ENCODE results near the gene ZFYVE16.
A peak's percentile ranks its signal among the peaks of the same experiment; 100 is the strongest.
"Not testable (repeated sequence)": the region's sequence is repeated elsewhere in the genome, so short reads cannot be mapped to it uniquely, and the experiment has no call there.

Gene ZFYVE16

DNA sequence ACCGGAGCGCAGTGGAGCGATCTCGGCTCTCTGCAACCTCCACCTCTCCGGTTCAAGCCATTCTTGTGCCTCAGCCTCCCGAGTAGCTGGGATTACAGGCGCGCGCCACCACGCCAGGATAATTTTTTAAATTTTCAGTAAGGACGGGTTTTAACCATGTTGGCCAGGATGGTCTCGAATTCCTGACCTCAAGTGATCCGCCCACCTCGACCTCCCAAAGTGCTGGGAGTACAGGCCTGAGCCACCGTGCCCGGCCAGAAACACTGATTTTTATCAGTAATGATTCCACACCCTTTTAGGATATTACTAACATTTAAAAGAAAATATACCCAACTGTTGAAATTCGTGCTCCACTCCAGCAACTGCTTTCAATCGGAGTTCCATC lies 79.6 kb downstream of the ZFYVE16 start:
- no peak for DNase-seq (ENCODE audit: low read depth in 1 of 2, low spot score in 1 of 2)

DNA sequence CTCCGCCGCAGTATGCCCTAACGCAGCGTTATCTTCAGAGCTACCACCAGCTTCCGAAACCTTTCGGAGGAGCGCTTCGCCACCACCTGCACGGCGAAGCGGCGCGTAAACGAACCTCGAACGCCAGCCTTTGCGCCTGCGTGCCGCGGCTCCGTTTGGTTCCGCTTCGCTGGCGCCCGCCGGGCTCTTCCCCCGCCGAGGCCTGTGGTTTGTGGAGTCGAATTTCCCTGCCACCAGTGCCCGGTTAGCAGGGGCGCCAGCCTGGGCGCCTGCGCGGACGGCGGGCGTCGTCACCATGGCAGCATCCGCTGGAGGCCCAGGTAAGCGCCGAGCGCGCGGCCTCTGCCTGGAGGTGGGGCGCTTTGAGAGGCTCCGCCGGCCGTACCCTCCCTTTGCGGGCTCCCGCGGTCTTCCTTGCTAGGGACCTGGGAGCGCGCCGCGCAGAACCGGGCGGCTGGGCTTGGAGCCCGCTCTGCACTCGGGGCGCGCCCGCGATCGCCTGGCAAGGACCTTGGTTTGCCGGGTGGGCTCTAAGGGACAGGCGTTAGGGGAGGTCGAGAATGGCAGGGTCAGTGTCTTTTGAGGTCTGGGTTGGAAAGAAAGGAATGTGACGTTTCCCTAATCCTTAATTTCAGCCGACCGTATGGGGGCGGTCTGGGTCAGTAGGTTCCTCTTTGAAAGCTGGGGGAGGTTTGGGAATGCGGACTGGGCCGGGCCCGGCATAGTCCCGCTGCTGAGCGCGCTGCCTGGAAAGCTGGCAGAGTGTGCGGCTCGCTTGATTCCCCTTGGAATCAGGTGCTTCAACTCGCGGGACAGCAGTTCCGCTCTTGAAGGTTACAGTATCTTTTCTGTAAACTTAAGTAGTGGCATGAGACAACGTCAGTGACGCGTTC lies 80.2 kb downstream of the ZFYVE16 start, which contains the start of gene FAM151B:
Gene FAM151B (plus strand): TSS at position 272 of the 893 bp plus-strand sequence. CDS start 24 bp downstream, at position 296.
- DNase-seq (ENCODE audit: low read depth in 1 of 2, low spot score in 1 of 2) = peak; percentile 49 to 69

DNA sequence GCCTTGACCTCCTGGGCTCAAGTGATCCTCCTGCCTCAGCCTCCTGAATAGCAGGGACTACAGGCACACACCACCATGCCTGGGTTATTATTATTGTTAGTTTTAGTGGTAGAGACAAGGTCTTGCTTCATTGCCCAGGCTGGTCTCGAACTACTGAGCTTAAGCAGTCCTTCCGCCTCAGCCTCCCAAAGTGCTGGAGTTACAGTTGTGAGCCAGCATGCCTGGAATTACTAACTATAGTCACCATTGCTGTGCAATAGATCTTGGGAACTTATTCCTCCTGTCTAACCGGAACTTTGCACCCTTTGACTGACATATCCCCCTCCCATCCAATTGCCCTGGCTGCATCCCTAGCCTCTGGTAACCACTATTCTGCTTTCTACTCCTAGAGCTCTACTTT lies 83.4 kb downstream of the ZFYVE16 start:
- no peak for DNase-seq (ENCODE audit: low read depth in 1 of 2, low spot score in 1 of 2)

DNA sequence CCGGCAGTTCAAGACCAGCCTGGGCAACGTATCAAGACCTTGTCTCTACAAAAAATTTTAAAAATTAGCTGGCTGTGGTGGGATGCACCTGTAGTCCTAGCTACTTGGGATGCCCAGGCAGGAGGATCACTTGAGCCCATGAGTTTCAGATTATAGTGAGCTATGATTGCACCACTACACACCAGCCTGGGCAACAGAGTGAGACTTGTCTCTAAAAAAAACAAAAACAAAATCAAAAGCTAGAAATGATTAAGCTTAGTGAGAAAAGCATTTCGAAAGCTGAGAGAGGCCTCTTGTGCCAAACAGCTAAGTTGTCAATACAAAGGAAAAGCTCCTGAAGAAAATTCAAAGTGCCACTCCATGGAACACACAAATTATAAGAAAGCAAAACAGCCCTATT lies 84.9 kb downstream of the ZFYVE16 start:
- no peak for DNase-seq (ENCODE audit: low read depth in 1 of 2, low spot score in 1 of 2)

DNA sequence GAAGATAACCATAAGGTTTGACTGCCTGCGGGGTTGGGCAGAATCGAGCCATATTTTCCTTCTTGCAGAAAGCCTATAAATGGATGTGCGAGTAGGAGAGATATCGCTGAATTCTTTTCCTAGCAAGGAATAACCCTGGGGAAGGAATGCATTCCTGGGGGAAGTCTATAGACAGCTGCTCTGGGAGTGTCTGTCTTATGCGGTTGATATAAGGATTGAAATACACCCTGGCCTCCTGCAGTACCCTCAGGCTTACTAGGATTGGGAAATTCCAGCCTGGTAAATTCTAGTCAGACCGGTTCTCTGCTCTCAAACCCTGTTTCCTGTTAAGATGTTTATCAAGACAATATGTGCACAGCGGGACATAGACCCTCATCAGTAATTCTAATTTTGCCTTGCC lies 85.6 kb downstream of the ZFYVE16 start:
- DNase-seq (ENCODE audit: low read depth in 1 of 2, low spot score in 1 of 2) = not testable (repeated sequence)

DNA sequence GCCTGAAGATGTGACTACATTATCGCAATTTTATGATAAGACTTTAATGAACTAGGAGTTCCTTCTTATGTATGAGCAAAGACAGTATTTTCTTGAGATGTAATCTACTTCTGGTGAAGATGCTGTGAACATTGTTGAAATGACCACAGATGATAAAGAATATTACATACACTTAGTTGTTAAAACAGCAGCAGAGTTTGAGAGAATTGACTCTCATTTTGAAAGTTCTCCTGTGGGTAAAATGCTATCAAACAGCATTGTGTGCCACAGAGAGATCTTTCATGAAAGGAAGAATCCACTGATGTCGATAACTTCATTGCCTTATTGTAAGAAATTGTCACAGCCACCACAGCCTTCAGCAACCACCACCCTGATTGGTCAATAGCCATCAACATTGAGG lies 88.0 kb downstream of the ZFYVE16 start:
- no peak for DNase-seq (ENCODE audit: low read depth in 1 of 2, low spot score in 1 of 2)

DNA sequence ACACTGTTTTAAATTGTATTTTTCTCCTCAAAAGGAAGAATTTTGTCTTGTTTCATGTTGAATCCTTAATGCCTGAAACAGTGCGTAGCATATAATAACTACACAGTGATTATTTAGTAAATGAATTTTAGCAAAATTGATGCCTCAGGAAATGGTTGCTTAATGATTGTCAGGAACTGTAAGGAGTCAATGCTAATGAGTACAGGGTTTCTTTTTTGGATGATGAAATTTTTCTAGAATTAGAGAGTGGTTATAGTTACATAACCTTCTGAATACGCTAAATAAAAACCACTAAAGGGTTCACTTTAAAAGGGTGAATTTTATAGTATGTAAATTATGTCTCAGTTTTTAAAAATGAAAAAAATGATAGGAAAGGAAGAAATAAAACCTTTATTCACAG lies 94.9 kb downstream of the ZFYVE16 start:
- DNase-seq (ENCODE audit: low read depth in 1 of 2, low spot score in 1 of 2) = no peak

DNA sequence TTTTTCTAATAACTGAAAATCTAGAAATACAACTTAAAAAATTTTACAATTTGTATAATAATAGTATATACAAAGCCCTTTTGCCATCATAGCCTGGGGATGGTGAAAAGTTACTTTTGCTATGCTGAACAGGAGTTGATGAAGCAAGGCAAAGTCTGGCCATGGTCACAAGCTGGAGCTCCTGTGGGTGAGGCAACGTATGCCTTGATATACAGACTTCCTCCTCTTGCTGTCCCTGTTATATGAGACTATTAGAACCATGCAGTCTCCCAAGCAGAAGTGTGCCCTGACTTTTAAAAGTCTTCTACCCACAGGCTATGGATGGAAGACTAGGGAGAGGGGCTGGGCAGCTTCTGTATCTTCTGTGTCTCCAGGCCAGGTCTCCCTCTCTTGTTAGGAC lies 95.8 kb downstream of the ZFYVE16 start:
- DNase-seq (ENCODE audit: low read depth in 1 of 2, low spot score in 1 of 2) = no peak

DNA sequence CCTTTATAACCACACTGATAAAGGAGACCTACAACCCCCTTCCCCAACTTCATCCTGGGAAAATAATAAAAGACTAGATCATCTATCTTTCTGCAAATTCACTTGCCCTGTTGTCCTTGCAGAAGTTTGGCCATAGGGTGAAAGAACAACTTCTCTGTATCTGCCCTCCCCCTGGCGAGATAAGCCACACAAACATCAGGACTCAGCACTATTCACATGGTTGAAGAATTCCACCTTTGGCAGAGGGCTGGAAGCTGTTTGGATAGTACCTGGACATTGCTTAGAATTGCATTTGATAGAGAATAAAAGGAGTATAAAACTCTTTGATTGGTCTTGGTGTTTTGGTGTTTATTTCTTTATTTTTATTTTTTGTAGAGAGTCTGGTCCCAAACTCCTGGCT lies 97.0 kb downstream of the ZFYVE16 start:
- no peak for DNase-seq (ENCODE audit: low read depth in 1 of 2, low spot score in 1 of 2)

DNA sequence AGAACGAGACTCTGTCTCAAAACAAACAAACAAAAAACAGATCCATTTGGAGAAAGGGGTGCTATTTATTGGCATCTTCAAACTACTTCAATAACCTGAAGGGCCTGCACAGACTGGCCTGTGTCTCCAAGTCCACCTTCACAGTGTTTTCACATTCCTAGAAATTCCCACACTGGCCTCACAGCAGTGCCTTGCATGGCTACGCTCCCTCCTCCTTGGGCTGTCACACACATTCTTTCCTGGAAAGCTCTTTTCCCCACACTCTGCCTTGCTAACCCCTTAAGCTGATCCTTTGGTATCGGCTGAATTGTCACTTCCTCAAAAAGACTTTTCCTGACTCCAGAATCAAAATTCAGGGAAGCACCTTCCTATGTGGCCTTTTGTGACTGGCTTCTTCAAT lies 99.8 kb downstream of the ZFYVE16 start:
- DNase-seq (ENCODE audit: low read depth in 1 of 2, low spot score in 1 of 2) = no peak

DNA sequence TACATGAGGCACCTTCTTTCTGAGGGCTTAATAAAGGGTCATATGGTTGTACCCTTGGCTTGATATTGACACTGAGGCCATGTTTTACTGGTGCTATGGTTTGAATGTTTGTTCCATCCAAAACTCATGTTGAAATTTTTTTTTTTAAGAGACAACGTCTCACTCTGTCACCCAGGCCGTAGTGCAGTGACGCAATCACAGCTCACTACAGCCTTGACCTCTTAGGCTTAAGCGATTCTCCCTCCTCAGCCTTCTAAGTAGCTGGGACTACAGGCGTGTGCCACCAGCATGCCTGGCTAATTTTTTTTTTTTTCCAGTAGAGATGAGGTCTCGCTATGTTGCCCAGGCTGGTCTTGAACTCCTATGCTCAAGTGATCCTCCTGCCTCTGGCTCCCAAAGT lies 101.0 kb downstream of the ZFYVE16 start:
- DNase-seq (ENCODE audit: low read depth in 1 of 2, low spot score in 1 of 2) = no peak

DNA sequence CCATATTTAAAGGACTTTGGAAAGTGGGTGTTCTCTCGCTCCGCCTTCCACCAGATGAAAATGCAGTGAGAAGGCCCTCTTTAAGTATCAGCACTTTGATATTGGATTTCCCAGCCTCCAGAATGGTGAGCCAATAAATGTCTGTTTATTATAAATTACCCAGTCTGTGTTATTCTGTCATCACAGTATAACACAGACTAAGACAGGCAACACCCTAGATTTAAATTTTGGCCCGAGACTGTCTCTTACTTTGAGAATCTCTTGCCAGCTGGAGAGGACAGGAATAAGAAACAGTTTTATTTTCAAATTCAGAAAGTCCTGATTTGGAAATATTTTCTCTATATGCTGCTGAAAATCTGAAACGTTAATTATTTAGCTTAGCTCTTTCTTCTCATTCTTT lies 101.5 kb downstream of the ZFYVE16 start:
- no peak for DNase-seq (ENCODE audit: low read depth in 1 of 2, low spot score in 1 of 2)

DNA sequence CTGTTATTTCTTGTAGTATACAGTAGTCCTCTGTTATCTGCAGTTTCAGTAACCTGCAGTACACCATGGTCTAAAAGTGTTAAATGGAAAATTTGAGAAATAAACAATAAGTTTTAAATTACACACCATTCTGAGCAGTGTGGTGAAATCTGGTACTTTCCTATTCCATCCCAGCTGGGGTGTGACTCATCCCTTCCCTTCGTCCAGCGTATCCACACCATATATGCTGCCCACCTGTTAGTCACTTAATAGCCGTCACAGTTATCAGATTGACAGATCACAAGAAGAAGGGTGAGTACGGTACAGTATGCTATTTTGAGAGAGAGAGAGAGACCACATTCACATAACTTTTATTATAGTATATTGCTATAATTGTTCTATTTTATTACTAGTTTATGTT lies 109.0 kb downstream of the ZFYVE16 start:
- DNase-seq (ENCODE audit: low read depth in 1 of 2, low spot score in 1 of 2) = peak in 1 of 2 donors; percentile 7
